ENCODE data around the gene RBM34. TPM values are rescaled to one million over a fixed set of nuclear protein-coding genes. Genes with fewer than 3 reads are reported as not detected.

The RBM34 gene
- total RNA-seq, 1 experiment from 2014 or later: 106 TPM

- TF ChIP-seq CTCF (conservative IDR thresholded peaks at IDR 0.05) (no peak), EZH2 (IDR thresholded peaks at IDR 0.05; ENCODE audit: low read depth) (no peak)
- H3K4me3 ChIP-seq: no peak overlapping the region
- ChIA-PET POLR2A (ENCODE audit: unreplicated experiment) (interaction anchor here (0.7 kb wide), 1 partner anchor 909 kb away, joined by 3 read pairs; no protein-coding TSS in a partner anchor), CTCF (interaction anchor here (0.6 to 0.7 kb wide), 2 partner anchors 158 to 491 kb away, joined by 4 to 5 read pairs; no protein-coding TSS in a partner anchor)
- peaks cover 69% of the 10 kb centered on the region; the same call in 1 of the 2 replicates for H3F3A ChIP-seq (ENCODE audit: insufficient read depth, low read depth)
- H3K36me3 ChIP-seq (ENCODE audit: low read depth): peaks cover 46% of the 10 kb centered on the region
- H3K27me3 ChIP-seq (ENCODE audit: insufficient read depth, low read depth): no peaks in the 10 kb centered on the region
- no peaks in the 10 kb centered on the region for H3K9me3 ChIP-seq (ENCODE audit: insufficient read depth, low read depth)
- H3K79me2 ChIP-seq (ENCODE audit: low read depth): peaks cover 20% of the 10 kb centered on the region; the same call in 1 of the 2 replicates
- BruUV-seq (replicated peaks): no TSS peak
- DNase-seq: no peak
- H3K9me2 ChIP-seq (ENCODE audit: insufficient read depth): no peaks in the 10 kb centered on the region
- H3K27ac ChIP-seq: no peak overlapping the region
- intact Hi-C loops (cut with micrococcal nuclease; ENCODE audit: unreplicated experiment): no loop called here
- H3K4me1 ChIP-seq (replicated peaks; ENCODE audit: insufficient read depth): no peaks in the 10 kb centered on the region
- peaks cover 17% of the 10 kb centered on the region for H4K20me1 ChIP-seq (ENCODE audit: insufficient read depth)
- H2AFZ ChIP-seq: no peak overlapping the region
- no peak overlapping the region for H3K4me2 ChIP-seq
Measured at GRCh38 chr1:235108876-235109275, 52.2 kb downstream of the RBM34 start.

- POLR2A ChIA-PET (ENCODE audit: unreplicated experiment): interaction anchor here (0.7 kb wide), 1 partner anchor 364 kb away, joined by 6 read pairs; no protein-coding TSS in a partner anchor
- Histone ChIP-seq H3K79me2 (ENCODE audit: low read depth) (peaks cover 16% of the 10 kb centered on the region; the same call in 1 of the 2 replicates), H3K9me3 (ENCODE audit: insufficient read depth, low read depth) (no peaks in the 10 kb centered on the region), H4K20me1 (ENCODE audit: insufficient read depth) (peaks cover 16% of the 10 kb centered on the region), H2AFZ (no peak overlapping the region), H3K4me2 (no peak overlapping the region), H3K27ac (no peak overlapping the region), H3K9me2 (ENCODE audit: insufficient read depth) (no peaks in the 10 kb centered on the region), H3K27me3 (ENCODE audit: insufficient read depth, low read depth) (no peaks in the 10 kb centered on the region), H3K4me1 (replicated peaks; ENCODE audit: insufficient read depth) (no peaks in the 10 kb centered on the region), H3K4me3 (no peak overlapping the region), H3K36me3 (ENCODE audit: low read depth) (peaks cover 39% of the 10 kb centered on the region), H3F3A (ENCODE audit: insufficient read depth, low read depth) (peaks cover 69% of the 10 kb centered on the region; the same call in 1 of the 2 replicates)
- no TSS peak for BruUV-seq (replicated peaks)
- TF ChIP-seq CTCF (conservative IDR thresholded peaks at IDR 0.05): no peak
- TF ChIP-seq EZH2 (IDR thresholded peaks at IDR 0.05; ENCODE audit: low read depth): no peak
- DNase-seq: no peak
- CTCF ChIA-PET: interaction anchor here (0.6 to 0.7 kb wide), 3 partner anchors 157 to 671 kb away, joined by 4 to 5 read pairs (median 4); no protein-coding TSS in a partner anchor
- intact Hi-C loops (cut with micrococcal nuclease; ENCODE audit: unreplicated experiment): no loop called here
Measured at GRCh38 chr1:235108185-235108593, 52.9 kb downstream of the RBM34 start.

GRCh38 chr1:235107368-235108184 lies 53.5 kb downstream of the RBM34 start:
- CTCF ChIA-PET: interaction anchor here (0.6 kb wide), 1 partner anchor 671 kb away, joined by 4 read pairs; no protein-coding TSS in a partner anchor
- Histone ChIP-seq H3K36me3 (ENCODE audit: low read depth) (peaks cover 33% of the 10 kb centered on the region), H3K9me2 (ENCODE audit: insufficient read depth) (no peaks in the 10 kb centered on the region), H3K4me2 (no peak overlapping the region), H3F3A (ENCODE audit: insufficient read depth, low read depth) (peaks cover 65% of the 10 kb centered on the region; the same call in 1 of the 2 replicates), H3K4me3 (no peak overlapping the region), H3K27me3 (ENCODE audit: insufficient read depth, low read depth) (no peaks in the 10 kb centered on the region), H4K20me1 (ENCODE audit: insufficient read depth) (peaks cover 13% of the 10 kb centered on the region), H3K27ac (no peak overlapping the region), H2AFZ (no peak overlapping the region), H3K79me2 (ENCODE audit: low read depth) (peaks cover 10% of the 10 kb centered on the region; the same call in 1 of the 2 replicates), H3K4me1 (replicated peaks; ENCODE audit: insufficient read depth) (no peaks in the 10 kb centered on the region), H3K9me3 (ENCODE audit: insufficient read depth, low read depth) (no peaks in the 10 kb centered on the region)
- no peak for DNase-seq
- intact Hi-C loops (cut with micrococcal nuclease; ENCODE audit: unreplicated experiment): no loop called here
- BruUV-seq (replicated peaks): no TSS peak
- POLR2A ChIA-PET (ENCODE audit: unreplicated experiment): interaction anchor here (0.7 kb wide), 1 partner anchor 365 kb away, joined by 6 read pairs; no protein-coding TSS in a partner anchor
- TF ChIP-seq EZH2 (IDR thresholded peaks at IDR 0.05; ENCODE audit: low read depth): no peak
- no peak for TF ChIP-seq CTCF (conservative IDR thresholded peaks at IDR 0.05)

Measured in PC-9 (cell line).